Liver (tissue), 9 donors: ENCODE results near the gene MMP13. TPM values are rescaled to one million over a fixed set of nuclear protein-coding genes. Genes with fewer than 3 reads are reported as not detected.

Source experiments
- DNase-seq: peaks from one replicate; pipeline ENCODE4 v3.0.0-alpha.2; 2017; ENCODE audit warnings: low spot score
- H3K27ac ChIP-seq, 2 donors: one replicate each; pipeline ENCODE4 v1.7.0; 2013; ENCODE audit warnings: inconsistent platforms in 2 of 2, low read length in 2 of 2, control low read depth in 1 of 2, low read depth in 1 of 2, mild to moderate bottlenecking in 1 of 2
- H3K27me3 ChIP-seq, 4 donors: one replicate each; pipeline versions ENCODE4 v1.6.1 to v1.7.0; 2013; ENCODE audit warnings: low read length in 3 of 4, inconsistent platforms in 1 of 4, mild to moderate bottlenecking in 1 of 4, moderate library complexity in 1 of 4; ENCODE audit not compliant: control insufficient read depth in 4 of 4, insufficient read depth in 4 of 4
- H3K36me3 ChIP-seq, 4 donors: one replicate each; pipeline versions ENCODE4 v1.6.1 to v1.7.0; 2013; ENCODE audit warnings: low read length in 3 of 4, mild to moderate bottlenecking in 3 of 4, low read depth in 1 of 4, moderate library complexity in 1 of 4; ENCODE audit not compliant: control insufficient read depth in 4 of 4, insufficient read depth in 3 of 4
- H3K4me1 ChIP-seq, 4 donors: one replicate each; pipeline versions ENCODE4 v1.6.1 to v1.7.0; 2013; ENCODE audit warnings: low read length in 3 of 4, mild to moderate bottlenecking in 3 of 4, moderate library complexity in 1 of 4; ENCODE audit not compliant: control insufficient read depth in 4 of 4, insufficient read depth in 4 of 4
- H3K4me3 ChIP-seq, 3 donors: one replicate each; pipeline versions ENCODE4 v1.6.1 to v1.7.0; 2013; ENCODE audit warnings: low read length in 3 of 3, control low read depth in 1 of 3, low read depth in 1 of 3, mild to moderate bottlenecking in 1 of 3
- H3K9ac ChIP-seq, 2 donors: one replicate each; pipeline ENCODE4 v1.7.0; 2013; ENCODE audit warnings: low read length in 2 of 2, mild to moderate bottlenecking in 2 of 2, moderate library complexity in 2 of 2, control low read depth in 1 of 2, low read depth in 1 of 2
- H3K9me3 ChIP-seq, 4 donors: one replicate each; pipeline versions ENCODE4 v1.6.1 to v1.7.0; 2013; ENCODE audit warnings: low read length in 3 of 4; ENCODE audit not compliant: control insufficient read depth in 4 of 4
- EGR1 ChIP-seq, 2 donors: IDR thresholded peaks; 2 replicates each; pipeline ENCODE4 v1.6.1; 2016 to 2018; ENCODE audit warnings: antibody characterized with exemption in 2 of 2, low read depth in 2 of 2
- FOXA1 ChIP-seq: IDR thresholded peaks from 2 replicates; pipeline ENCODE4 v1.6.1; 2016; ENCODE audit warnings: antibody characterized with exemption
- FOXA2 ChIP-seq: IDR thresholded peaks from 2 replicates; pipeline ENCODE4 v1.6.1; 2016; ENCODE audit warnings: antibody characterized with exemption
- GABPA ChIP-seq, 2 donors: IDR thresholded peaks in 1 of 2; conservative IDR thresholded peaks in 1 of 2; 2 replicates each; pipeline ENCODE4 v1.6.1; 2016; ENCODE audit warnings: antibody characterized with exemption in 2 of 2, mild to moderate bottlenecking in 1 of 2, moderate library complexity in 1 of 2
- HNF4A ChIP-seq, 2 donors: conservative IDR thresholded peaks; 2 replicates each; pipeline ENCODE4 v1.6.1; 2016; ENCODE audit warnings: antibody characterized with exemption in 2 of 2, mild to moderate bottlenecking in 2 of 2
- HNF4G ChIP-seq: IDR thresholded peaks from 2 replicates; pipeline ENCODE4 v1.6.1; 2016; ENCODE audit warnings: antibody characterized with exemption
- JUND ChIP-seq, 2 donors: IDR thresholded peaks; 2 replicates each; pipeline ENCODE4 v1.6.1; 2016; ENCODE audit warnings: antibody characterized with exemption in 2 of 2
- NR2F2 ChIP-seq: IDR thresholded peaks from 2 replicates; pipeline ENCODE4 v1.6.1; 2016; ENCODE audit warnings: antibody characterized with exemption
- RAD21 ChIP-seq, 2 donors: IDR thresholded peaks; 2 replicates each; pipeline ENCODE4 v1.6.1; 2016; ENCODE audit warnings: antibody characterized with exemption in 2 of 2, mild to moderate bottlenecking in 2 of 2
- RXRA ChIP-seq, 2 donors: IDR thresholded peaks; 2 replicates each; pipeline ENCODE4 v1.6.1; 2017 to 2018; ENCODE audit warnings: antibody characterized with exemption in 2 of 2, mild to moderate bottlenecking in 1 of 2
- SP1 ChIP-seq: IDR thresholded peaks from 2 replicates; pipeline ENCODE4 v1.6.1; 2018; ENCODE audit warnings: antibody characterized with exemption, mild to moderate bottlenecking
- TAF1 ChIP-seq: conservative IDR thresholded peaks from 2 replicates; pipeline ENCODE4 v1.6.1; 2016; ENCODE audit warnings: antibody characterized with exemption, mild to moderate bottlenecking
- YY1 ChIP-seq: IDR thresholded peaks from 2 replicates; pipeline ENCODE4 v1.6.1; 2016; ENCODE audit warnings: antibody characterized with exemption, mild to moderate bottlenecking
- WGBS: extraction: QIAGEN DNeasy Blood & Tissue Kit; methylation state at CpG from one replicate; pipeline ENCODE4 v1.1.7; 2013; 5-methylcytosine and 5-hydroxymethylcytosine counted together
- polyA plus RNA-seq, 2 donors: library from polyadenylated mRNA; stranded (reverse) in 1 of 2; unstranded in 1 of 2; fragments of 200-250 nt in 1 of 2; fragments of >200 nt in 1 of 2; fragmentation: Nextera tagmentation in 1 of 2; extraction: Ambion mirVana in 1 of 2; gene quantifications; one replicate each; pipeline versions ENCODE4 v1.2.1 to v1.2.3, GENCODE V29; 2013 to 2015
- total RNA-seq, 2 donors: library from RNA; depleted of rRNA; stranded (reverse); fragments of >200 nt; gene quantifications; one replicate each; pipeline ENCODE4 v1.2.3, GENCODE V29; 2014
- TF ChIP-seq, protein P1 (sequence below): IDR thresholded peaks from 2 replicates; pipeline ENCODE4 v1.6.1; 2016; ENCODE audit warnings: antibody characterized with exemption
- TF ChIP-seq, protein P2 (sequence below): IDR thresholded peaks from 2 replicates; pipeline ENCODE4 v1.6.1; 2016; ENCODE audit warnings: antibody characterized with exemption
- TF ChIP-seq, protein P3 (sequence below): IDR thresholded peaks from 2 replicates; pipeline ENCODE4 v1.6.1; 2016; ENCODE audit warnings: antibody characterized with exemption
- TF ChIP-seq, protein P4 (sequence below): IDR thresholded peaks from 2 replicates; pipeline ENCODE4 v1.6.1; 2016; ENCODE audit warnings: antibody characterized with exemption, mild to moderate bottlenecking
- TF ChIP-seq, protein P5 (sequence below): fragments of 150-350 bp; IDR thresholded peaks from 2 replicates; pipeline ENCODE4 v1.5.1; 2017; ENCODE audit warnings: improper control_type of control experiment, low read depth, low read length; ENCODE audit not compliant: missing input control
- donor health status: healthy.
- donor health status: healthy.
- donor health status: healthy.
- donor health status: healthy.
- donor health status: healthy.

Gene MMP13
- total and polyA plus RNA-seq, 4 donors, result not detected

DNA sequence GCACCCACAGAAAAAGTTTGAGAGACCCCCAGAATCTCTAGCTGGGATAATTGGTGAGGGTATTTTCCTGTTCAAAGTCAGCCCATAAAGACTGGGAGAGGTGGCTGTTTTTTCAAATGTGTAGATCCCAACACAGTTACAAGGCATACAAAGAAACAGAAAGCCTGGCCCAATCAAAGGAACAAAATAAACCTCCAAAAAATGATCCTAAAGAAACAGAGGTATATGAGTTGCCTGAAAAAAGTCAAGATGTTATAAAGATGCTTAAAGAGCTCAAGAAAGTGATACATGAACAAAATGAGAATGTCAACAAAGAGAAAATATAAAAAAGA, 40.5 kb downstream of the MMP13 start:
- Histone ChIP-seq H3K36me3 (no peaks in the 10 kb centered on the region), H3K27me3 (no peaks in the 10 kb centered on the region), H3K9me3 (no peaks in the 10 kb centered on the region), H3K27ac (no peak overlapping the region), H3K9ac (no peak overlapping the region), H3K4me1 (no peaks in the 10 kb centered on the region), H3K4me3 (no peak overlapping the region)
- TF ChIP-seq, protein P1, sequence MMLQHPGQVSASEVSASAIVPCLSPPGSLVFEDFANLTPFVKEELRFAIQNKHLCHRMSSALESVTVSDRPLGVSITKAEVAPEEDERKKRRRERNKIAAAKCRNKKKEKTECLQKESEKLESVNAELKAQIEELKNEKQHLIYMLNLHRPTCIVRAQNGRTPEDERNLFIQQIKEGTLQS, result no peak
- no peak for TF ChIP-seq TAF1
- no peak for TF ChIP-seq NR2F2
- no peak for TF ChIP-seq GABPA (IDR thresholded peaks at IDR 0.05 in 1 of 2, conservative IDR thresholded peaks at IDR 0.05 in 1 of 2)
- TF ChIP-seq SP1, result no peak
- no peak for TF ChIP-seq RXRA (IDR thresholded peaks at IDR 0.05)
- no peak for DNase-seq

DNA sequence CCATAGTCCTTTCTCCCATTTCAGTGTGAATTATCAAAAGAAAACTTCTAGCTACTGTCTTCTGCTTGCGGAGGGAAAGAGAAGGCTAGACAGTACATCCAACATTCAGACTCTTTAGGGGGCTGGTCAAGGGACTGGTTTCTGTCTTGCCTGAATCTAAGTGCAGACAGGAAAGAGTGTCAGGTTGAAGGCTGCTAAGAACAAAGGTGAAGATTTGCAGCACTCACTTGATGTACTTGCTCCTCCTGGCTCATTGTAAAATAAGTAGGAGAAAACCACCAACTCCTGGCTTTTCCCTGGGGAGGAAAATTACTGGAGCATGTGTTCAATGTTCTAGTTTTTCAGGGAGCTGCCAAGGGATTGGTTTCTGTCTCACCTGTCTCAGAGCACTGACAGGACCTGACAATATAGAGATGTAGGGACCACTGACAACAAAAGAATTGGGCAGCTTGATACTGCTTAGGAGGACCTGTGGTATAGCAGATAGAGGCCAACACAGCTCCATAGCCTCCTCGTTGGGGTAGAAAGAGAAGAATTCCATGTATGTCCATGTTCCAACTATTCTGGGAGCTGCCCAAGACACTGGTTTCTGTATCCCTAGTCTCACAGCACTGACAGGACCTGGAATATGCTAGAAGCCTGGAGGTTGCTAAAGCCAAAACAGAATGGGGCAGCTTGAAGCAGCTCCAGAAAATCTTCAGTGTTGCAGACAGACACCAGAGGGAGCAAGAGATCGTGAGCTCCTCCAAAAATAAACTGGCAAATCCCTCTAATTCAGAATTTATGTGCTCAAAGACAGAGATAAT, 41.1 kb downstream of the MMP13 start:
- no peaks in the 10 kb centered on the region for H3K36me3 ChIP-seq
- no peak overlapping the region for H3K9ac ChIP-seq
- no peaks in the 10 kb centered on the region for H3K4me1 ChIP-seq
- no peaks in the 10 kb centered on the region for H3K27me3 ChIP-seq
- no peak overlapping the region for H3K27ac ChIP-seq
- no peak overlapping the region for H3K4me3 ChIP-seq
- TF ChIP-seq HNF4G (no peak), JUND (IDR thresholded peaks at IDR 0.05) (no peak), EGR1 (IDR thresholded peaks at IDR 0.05; ENCODE audit: low read depth in 2 of 2) (no peak), FOXA1 (no peak), YY1 (no peak), RXRA (IDR thresholded peaks at IDR 0.05) (no peak), TAF1 (no peak), SP1 (no peak), RAD21 (IDR thresholded peaks at IDR 0.05) (peak; percentile 85 to 87), FOXA2 (no peak), HNF4A (conservative IDR thresholded peaks at IDR 0.05) (no peak), GABPA (IDR thresholded peaks at IDR 0.05 in 1 of 2, conservative IDR thresholded peaks at IDR 0.05 in 1 of 2) (no peak), NR2F2 (no peak)
- TF ChIP-seq, protein P1, result no peak
- TF ChIP-seq, protein P2, sequence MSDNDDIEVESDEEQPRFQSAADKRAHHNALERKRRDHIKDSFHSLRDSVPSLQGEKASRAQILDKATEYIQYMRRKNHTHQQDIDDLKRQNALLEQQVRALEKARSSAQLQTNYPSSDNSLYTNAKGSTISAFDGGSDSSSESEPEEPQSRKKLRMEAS, result no peak
- TF ChIP-seq, protein P3, sequence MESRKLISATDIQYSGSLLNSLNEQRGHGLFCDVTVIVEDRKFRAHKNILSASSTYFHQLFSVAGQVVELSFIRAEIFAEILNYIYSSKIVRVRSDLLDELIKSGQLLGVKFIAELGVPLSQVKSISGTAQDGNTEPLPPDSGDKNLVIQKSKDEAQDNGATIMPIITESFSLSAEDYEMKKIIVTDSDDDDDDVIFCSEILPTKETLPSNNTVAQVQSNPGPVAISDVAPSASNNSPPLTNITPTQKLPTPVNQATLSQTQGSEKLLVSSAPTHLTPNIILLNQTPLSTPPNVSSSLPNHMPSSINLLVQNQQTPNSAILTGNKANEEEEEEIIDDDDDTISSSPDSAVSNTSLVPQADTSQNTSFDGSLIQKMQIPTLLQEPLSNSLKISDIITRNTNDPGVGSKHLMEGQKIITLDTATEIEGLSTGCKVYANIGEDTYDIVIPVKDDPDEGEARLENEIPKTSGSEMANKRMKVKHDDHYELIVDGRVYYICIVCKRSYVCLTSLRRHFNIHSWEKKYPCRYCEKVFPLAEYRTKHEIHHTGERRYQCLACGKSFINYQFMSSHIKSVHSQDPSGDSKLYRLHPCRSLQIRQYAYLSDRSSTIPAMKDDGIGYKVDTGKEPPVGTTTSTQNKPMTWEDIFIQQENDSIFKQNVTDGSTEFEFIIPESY, result no peak
- TF ChIP-seq, protein P4, sequence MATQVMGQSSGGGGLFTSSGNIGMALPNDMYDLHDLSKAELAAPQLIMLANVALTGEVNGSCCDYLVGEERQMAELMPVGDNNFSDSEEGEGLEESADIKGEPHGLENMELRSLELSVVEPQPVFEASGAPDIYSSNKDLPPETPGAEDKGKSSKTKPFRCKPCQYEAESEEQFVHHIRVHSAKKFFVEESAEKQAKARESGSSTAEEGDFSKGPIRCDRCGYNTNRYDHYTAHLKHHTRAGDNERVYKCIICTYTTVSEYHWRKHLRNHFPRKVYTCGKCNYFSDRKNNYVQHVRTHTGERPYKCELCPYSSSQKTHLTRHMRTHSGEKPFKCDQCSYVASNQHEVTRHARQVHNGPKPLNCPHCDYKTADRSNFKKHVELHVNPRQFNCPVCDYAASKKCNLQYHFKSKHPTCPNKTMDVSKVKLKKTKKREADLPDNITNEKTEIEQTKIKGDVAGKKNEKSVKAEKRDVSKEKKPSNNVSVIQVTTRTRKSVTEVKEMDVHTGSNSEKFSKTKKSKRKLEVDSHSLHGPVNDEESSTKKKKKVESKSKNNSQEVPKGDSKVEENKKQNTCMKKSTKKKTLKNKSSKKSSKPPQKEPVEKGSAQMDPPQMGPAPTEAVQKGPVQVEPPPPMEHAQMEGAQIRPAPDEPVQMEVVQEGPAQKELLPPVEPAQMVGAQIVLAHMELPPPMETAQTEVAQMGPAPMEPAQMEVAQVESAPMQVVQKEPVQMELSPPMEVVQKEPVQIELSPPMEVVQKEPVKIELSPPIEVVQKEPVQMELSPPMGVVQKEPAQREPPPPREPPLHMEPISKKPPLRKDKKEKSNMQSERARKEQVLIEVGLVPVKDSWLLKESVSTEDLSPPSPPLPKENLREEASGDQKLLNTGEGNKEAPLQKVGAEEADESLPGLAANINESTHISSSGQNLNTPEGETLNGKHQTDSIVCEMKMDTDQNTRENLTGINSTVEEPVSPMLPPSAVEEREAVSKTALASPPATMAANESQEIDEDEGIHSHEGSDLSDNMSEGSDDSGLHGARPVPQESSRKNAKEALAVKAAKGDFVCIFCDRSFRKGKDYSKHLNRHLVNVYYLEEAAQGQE, result no peak
- TF ChIP-seq, protein P5, sequence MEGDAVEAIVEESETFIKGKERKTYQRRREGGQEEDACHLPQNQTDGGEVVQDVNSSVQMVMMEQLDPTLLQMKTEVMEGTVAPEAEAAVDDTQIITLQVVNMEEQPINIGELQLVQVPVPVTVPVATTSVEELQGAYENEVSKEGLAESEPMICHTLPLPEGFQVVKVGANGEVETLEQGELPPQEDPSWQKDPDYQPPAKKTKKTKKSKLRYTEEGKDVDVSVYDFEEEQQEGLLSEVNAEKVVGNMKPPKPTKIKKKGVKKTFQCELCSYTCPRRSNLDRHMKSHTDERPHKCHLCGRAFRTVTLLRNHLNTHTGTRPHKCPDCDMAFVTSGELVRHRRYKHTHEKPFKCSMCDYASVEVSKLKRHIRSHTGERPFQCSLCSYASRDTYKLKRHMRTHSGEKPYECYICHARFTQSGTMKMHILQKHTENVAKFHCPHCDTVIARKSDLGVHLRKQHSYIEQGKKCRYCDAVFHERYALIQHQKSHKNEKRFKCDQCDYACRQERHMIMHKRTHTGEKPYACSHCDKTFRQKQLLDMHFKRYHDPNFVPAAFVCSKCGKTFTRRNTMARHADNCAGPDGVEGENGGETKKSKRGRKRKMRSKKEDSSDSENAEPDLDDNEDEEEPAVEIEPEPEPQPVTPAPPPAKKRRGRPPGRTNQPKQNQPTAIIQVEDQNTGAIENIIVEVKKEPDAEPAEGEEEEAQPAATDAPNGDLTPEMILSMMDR, result peak; percentile 71
- no peak for DNase-seq
- WGBS, result 39% methylated on average over 3 of the region's 3 CpGs
- no peaks in the 10 kb centered on the region for H3K9me3 ChIP-seq
